Kidney (tissue), 14 donors: ENCODE results near the gene PARD6A. TPM values are rescaled to one million over a fixed set of nuclear protein-coding genes. Genes with fewer than 3 reads are reported as not detected.
A peak's percentile ranks its signal among the peaks of the same experiment; 100 is the strongest.

Source experiments
- DNase-seq, 5 donors: peaks; one replicate each; pipeline ENCODE4 v3.0.0-alpha.2; 2013 to 2020
- FAIRE-seq: peaks from 2 replicates; lab custom pipeline; 2012; peaks lifted over from hg19 to GRCh38; lab: Jason Lieb, UNC
- H3K27ac ChIP-seq, 2 donors: one replicate each; pipeline ENCODE4 v1.7.0; 2013; ENCODE audit warnings: low read depth in 2 of 2, low read length in 2 of 2, inconsistent platforms in 1 of 2
- H3K27me3 ChIP-seq: one replicate; pipeline ENCODE4 v1.7.1; 2013; ENCODE audit warnings: low read length, inconsistent platforms; ENCODE audit not compliant: control insufficient read depth, insufficient read depth
- H3K36me3 ChIP-seq, 3 donors: one replicate each; pipeline versions ENCODE4 v1.7.0 to v1.7.1; 2013; ENCODE audit warnings: low read length in 3 of 3, control low read depth in 1 of 3, inconsistent platforms in 1 of 3; ENCODE audit not compliant: insufficient read depth in 3 of 3, control insufficient read depth in 2 of 3
- H3K4me1 ChIP-seq, 3 donors: one replicate each; pipeline versions ENCODE4 v1.7.0 to v1.7.1; 2013; ENCODE audit warnings: low read length in 3 of 3, inconsistent platforms in 1 of 3, low read depth in 1 of 3; ENCODE audit not compliant: control insufficient read depth in 2 of 3, insufficient read depth in 2 of 3
- H3K4me3 ChIP-seq, 3 donors: one replicate each; pipeline versions ENCODE4 v1.7.0 to v1.8.1; 2013; ENCODE audit warnings: low read length in 3 of 3, control low read depth in 1 of 3, inconsistent platforms in 1 of 3
- H3K9ac ChIP-seq, 3 donors: one replicate each; pipeline versions ENCODE4 v1.7.0 to v1.7.1; 2013; ENCODE audit warnings: low read length in 3 of 3, control low read depth in 1 of 3, inconsistent platforms in 1 of 3
- H3K9me3 ChIP-seq, 3 donors: one replicate each; pipeline versions ENCODE4 v1.7.0 to v1.7.1; 2013; ENCODE audit warnings: low read length in 3 of 3, control low read depth in 1 of 3, inconsistent platforms in 1 of 3; ENCODE audit not compliant: control insufficient read depth in 2 of 3, insufficient read depth in 1 of 3
- intact Hi-C: fragments of 100-400 bp; cut with DNase I; formaldehyde crosslinking; loops from one replicate; pipeline ENCODE4 v1.11.1; 2022
- polyA plus RNA-seq: library from polyadenylated mRNA; stranded (reverse); fragments of 350-450 nt; fragmentation: Illumina TruSeq; extraction: RNeasy Lipid Tissue Mini Kit (QIAGEN cat#74804); gene quantifications from one replicate; pipeline ENCODE4 v1.2.3, GENCODE V29; 2014; ENCODE audit warnings: low read depth, low replicate concordance; ENCODE audit not compliant: insufficient read depth
- total RNA-seq: library from RNA; stranded (reverse); fragmentation: NEBNext Ultra II Directional; extraction: Animal tissue kit (Norgen Biotek cat#: 25700); gene quantifications from one replicate; pipeline ENCODE4 v1.2.1, GENCODE V29; 2021
- TF ChIP-seq, protein P1 (sequence below): IDR thresholded peaks from 3 replicates; pipeline ENCODE4 v1.5.1; 2012; ENCODE audit warnings: mild to moderate bottlenecking, moderate library complexity, borderline replicate concordance; ENCODE audit not compliant: insufficient read depth; ENCODE audit errors: extremely low read depth
- donor health status: control.
- donor health status: control.
- donor health status: control.
- donor health status: control.
- donor health status: control.
- donor health status: DM: yes; HTN: yes; CAD: no.
- donor health status: Normal renal cell carcinoma (clear cell type).

Gene PARD6A
- total and polyA plus RNA-seq, 2 donors from 2014 or later: 6.1 to 17.1 TPM

GRCh38 chr16:67648764-67649407 lies 11.9 kb upstream of the PARD6A start:
- H3K4me3 ChIP-seq: no peak overlapping the region
- H3K27ac ChIP-seq: no peak overlapping the region
- FAIRE-seq (no peak), DNase-seq (peak in 1 of 5 donors; percentile 67)
- no peaks in the 10 kb centered on the region for H3K9me3 ChIP-seq
- intact Hi-C loops: no loop called here
- H3K36me3 ChIP-seq: no peaks in the 10 kb centered on the region
- no peak overlapping the region for H3K9ac ChIP-seq
- H3K4me1 ChIP-seq: peaks cover 0 to 7% (median 4%) of the 10 kb centered on the region in 3 donors
- TF ChIP-seq, protein P1, sequence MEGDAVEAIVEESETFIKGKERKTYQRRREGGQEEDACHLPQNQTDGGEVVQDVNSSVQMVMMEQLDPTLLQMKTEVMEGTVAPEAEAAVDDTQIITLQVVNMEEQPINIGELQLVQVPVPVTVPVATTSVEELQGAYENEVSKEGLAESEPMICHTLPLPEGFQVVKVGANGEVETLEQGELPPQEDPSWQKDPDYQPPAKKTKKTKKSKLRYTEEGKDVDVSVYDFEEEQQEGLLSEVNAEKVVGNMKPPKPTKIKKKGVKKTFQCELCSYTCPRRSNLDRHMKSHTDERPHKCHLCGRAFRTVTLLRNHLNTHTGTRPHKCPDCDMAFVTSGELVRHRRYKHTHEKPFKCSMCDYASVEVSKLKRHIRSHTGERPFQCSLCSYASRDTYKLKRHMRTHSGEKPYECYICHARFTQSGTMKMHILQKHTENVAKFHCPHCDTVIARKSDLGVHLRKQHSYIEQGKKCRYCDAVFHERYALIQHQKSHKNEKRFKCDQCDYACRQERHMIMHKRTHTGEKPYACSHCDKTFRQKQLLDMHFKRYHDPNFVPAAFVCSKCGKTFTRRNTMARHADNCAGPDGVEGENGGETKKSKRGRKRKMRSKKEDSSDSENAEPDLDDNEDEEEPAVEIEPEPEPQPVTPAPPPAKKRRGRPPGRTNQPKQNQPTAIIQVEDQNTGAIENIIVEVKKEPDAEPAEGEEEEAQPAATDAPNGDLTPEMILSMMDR: no peak
- H3K27me3 ChIP-seq: peaks cover 22% of the 10 kb centered on the region

GRCh38 chr16:67649494-67649931 lies 11.2 kb upstream of the PARD6A start:
- no peak overlapping the region for H3K27ac ChIP-seq
- intact Hi-C loops: no loop called here
- no peak overlapping the region for H3K9ac ChIP-seq
- TF ChIP-seq, protein P1: no peak
- H3K9me3 ChIP-seq: no peaks in the 10 kb centered on the region
- peaks cover 22% of the 10 kb centered on the region for H3K27me3 ChIP-seq
- DNase-seq (peak in 3 of 5 donors; percentile 40 to 78 (median 65)), FAIRE-seq (no peak)
- H3K4me1 ChIP-seq: peaks cover 0 to 7% (median 4%) of the 10 kb centered on the region in 3 donors
- no peak overlapping the region for H3K4me3 ChIP-seq
- H3K36me3 ChIP-seq: no peaks in the 10 kb centered on the region

- Histone ChIP-seq H3K4me1 (peaks cover 0 to 7% (median 4%) of the 10 kb centered on the region in 3 donors), H3K9ac (no peak overlapping the region), H3K9me3 (no peaks in the 10 kb centered on the region), H3K36me3 (no peaks in the 10 kb centered on the region), H3K27ac (no peak overlapping the region), H3K27me3 (peaks cover 24% of the 10 kb centered on the region), H3K4me3 (no peak overlapping the region)
- no peak for FAIRE-seq
- no peak for DNase-seq
- TF ChIP-seq, protein P1: no peak
- intact Hi-C loops: no loop called here
These were observed 10.7 kb upstream of the PARD6A start for GRCh38 chr16:67650023-67650422.
